ENCODE data around the gene IFNG. TPM values are rescaled to one million over a fixed set of nuclear protein-coding genes. Genes with fewer than 3 reads are reported as not detected.

Gene IFNG
- not detected in 2 replicates for total RNA-seq

GRCh38 chr12:68159681-68160304 is at the start of gene IFNG:
TSS of gene IFNG (minus strand) at chr12:68159740. CDS start at chr12:68159615, 125 bp downstream.

Other genes with a start within 250 kb of the IFNG start
- gene IFNG-AS1, start 170.3 kb downstream of the IFNG start, total RNA-seq, result not detected in 2 replicates
- not detected in 2 replicates for gene IL26, start 66.1 kb upstream of the IFNG start, total RNA-seq
- not detected in 2 replicates for gene IL22, start 93.9 kb upstream of the IFNG start, total RNA-seq
- gene MDM1, start 172.6 kb upstream of the IFNG start, total RNA-seq, result 5.6 and 10.6 TPM in 2 replicates

Measured in dermis lymphatic vessel endothelial cell (primary cell).